ENCODE data around the gene GSE1. TPM values are rescaled to one million over a fixed set of nuclear protein-coding genes. Genes with fewer than 3 reads are reported as not detected.

Gene GSE1
- polyA plus RNA-seq, 1 donor (not counting 4 experiments of a cell fraction or from before 2014, with no cell fraction given), result 5.0 TPM

DNA sequence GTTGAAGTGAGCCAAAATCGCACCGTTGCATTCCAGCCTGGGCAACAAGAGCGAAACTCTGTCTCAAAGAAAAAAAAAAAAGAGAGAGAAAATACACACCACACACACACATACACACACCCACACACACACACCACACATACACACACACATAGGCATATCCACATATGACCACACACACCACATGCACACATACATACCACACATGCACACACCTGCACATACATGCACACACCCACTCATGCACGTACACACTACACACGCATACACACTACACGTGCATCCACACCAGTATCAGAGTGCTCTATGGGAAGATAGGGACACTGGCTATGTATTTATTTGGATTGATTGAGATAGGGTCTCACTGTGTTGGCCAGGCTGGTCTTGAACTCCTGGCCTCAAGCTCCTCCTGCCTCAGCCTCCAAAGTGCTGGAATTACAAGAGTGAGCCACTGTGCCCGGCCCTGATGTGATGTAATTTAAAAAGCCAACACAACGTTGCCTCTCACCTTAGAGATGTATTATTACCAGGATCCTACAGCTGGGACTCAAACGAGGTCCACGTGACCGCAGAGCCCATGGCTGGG is 93.4 kb downstream of the GSE1 start:
- Histone ChIP-seq H4K20me1 (ENCODE audit: control insufficient read depth, extremely low read depth, insufficient read depth, low read length) (peaks cover 13% of the 10 kb centered on the region), H3K9me1 (ENCODE audit: control insufficient read depth, extremely low read depth, insufficient read depth, low read length) (no peaks in the 10 kb centered on the region), H3K9ac (ENCODE audit: control insufficient read depth, extremely low read depth, insufficient read depth, low read length) (no peak overlapping the region), H3K36me3 (ENCODE audit: control insufficient read depth in 2 of 2, extremely low read depth in 1 of 2, insufficient read depth in 2 of 2, low read length in 2 of 2) (peaks cover 19 to 27% of the 10 kb centered on the region in 2 experiments), H2AFZ (ENCODE audit: control insufficient read depth, low read length) (no peak overlapping the region), H3K79me2 (ENCODE audit: control insufficient read depth, insufficient read depth, low read length) (no peaks in the 10 kb centered on the region), H3K4me1 (ENCODE audit: control insufficient read depth, extremely low read depth, insufficient read depth, low read length) (no peaks in the 10 kb centered on the region), H3K4me2 (ENCODE audit: control insufficient read depth, extremely low read depth, insufficient read depth, low read depth, low read length) (no peak overlapping the region), H3K27me3 (ENCODE audit: control insufficient read depth, extremely low read depth, insufficient read depth, low read length) (no peaks in the 10 kb centered on the region), H3K9me3 (ENCODE audit: control insufficient read depth, low read depth, low read length) (no peaks in the 10 kb centered on the region), H3K27ac (ENCODE audit: control insufficient read depth, insufficient read depth, low read length) (no peak overlapping the region), H3K4me3 (ENCODE audit: control insufficient read depth in 2 of 3, extremely low read depth in 1 of 3, insufficient read depth in 2 of 3, low read depth in 1 of 3, low read length in 3 of 3) (no peak overlapping the region)
- FAIRE-seq (no peak), DNase-seq (ENCODE audit: low read depth, low spot score) (no peak)
- TF ChIP-seq EZH2 (IDR thresholded peaks at IDR 0.05; ENCODE audit: low read length), result no peak
- TF ChIP-seq, protein P1, sequence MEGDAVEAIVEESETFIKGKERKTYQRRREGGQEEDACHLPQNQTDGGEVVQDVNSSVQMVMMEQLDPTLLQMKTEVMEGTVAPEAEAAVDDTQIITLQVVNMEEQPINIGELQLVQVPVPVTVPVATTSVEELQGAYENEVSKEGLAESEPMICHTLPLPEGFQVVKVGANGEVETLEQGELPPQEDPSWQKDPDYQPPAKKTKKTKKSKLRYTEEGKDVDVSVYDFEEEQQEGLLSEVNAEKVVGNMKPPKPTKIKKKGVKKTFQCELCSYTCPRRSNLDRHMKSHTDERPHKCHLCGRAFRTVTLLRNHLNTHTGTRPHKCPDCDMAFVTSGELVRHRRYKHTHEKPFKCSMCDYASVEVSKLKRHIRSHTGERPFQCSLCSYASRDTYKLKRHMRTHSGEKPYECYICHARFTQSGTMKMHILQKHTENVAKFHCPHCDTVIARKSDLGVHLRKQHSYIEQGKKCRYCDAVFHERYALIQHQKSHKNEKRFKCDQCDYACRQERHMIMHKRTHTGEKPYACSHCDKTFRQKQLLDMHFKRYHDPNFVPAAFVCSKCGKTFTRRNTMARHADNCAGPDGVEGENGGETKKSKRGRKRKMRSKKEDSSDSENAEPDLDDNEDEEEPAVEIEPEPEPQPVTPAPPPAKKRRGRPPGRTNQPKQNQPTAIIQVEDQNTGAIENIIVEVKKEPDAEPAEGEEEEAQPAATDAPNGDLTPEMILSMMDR (optimal IDR thresholded peaks at IDR 0.05 in 1 of 3, IDR thresholded peaks at IDR 0.05 in 1 of 3, conservative IDR thresholded peaks at IDR 0.05 in 1 of 3; ENCODE audit: extremely low read depth in 1 of 3, insufficient read depth in 2 of 3, low read length in 3 of 3), result no peak
- dilution Hi-C loops (cut with MboI; ENCODE audit: extremely low pct_ligation_motif_present, low sequenced_read_pairs), result no loop called here

DNA sequence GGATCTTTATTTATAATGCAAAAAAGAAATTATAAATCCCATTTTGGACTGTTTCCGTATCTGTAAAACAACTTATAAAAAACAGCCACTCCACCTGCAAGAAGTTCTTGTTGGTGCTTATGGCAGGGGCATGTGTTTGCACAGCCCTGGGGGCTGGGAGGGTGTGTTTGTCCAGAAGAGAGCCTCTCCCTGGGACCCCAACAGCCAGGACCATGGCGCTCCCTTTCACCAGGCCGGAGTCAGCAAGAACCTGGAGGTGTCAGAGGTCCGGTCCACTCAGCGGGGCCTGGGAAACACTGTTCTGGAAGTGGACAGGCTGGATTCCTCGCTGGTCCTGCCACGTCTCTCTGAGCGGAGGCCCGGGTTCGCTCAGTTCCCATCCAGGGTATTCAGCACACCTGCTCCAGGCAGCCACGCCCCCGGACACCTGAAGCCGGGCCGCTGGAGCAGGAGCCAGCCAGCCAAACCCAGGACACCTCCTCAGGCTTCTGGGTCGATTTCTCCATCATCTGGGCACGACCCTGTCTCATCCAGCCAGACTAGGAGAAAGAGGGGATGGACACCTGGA is 94.5 kb downstream of the GSE1 start:
- DNase-seq (ENCODE audit: low read depth, low spot score) (no peak), FAIRE-seq (no peak)
- Histone ChIP-seq H3K4me2 (ENCODE audit: control insufficient read depth, extremely low read depth, insufficient read depth, low read depth, low read length) (no peak overlapping the region), H3K9me3 (ENCODE audit: control insufficient read depth, low read depth, low read length) (no peaks in the 10 kb centered on the region), H3K27ac (ENCODE audit: control insufficient read depth, insufficient read depth, low read length) (no peak overlapping the region), H3K27me3 (ENCODE audit: control insufficient read depth, extremely low read depth, insufficient read depth, low read length) (no peaks in the 10 kb centered on the region), H2AFZ (ENCODE audit: control insufficient read depth, low read length) (no peak overlapping the region), H3K4me1 (ENCODE audit: control insufficient read depth, extremely low read depth, insufficient read depth, low read length) (no peaks in the 10 kb centered on the region), H4K20me1 (ENCODE audit: control insufficient read depth, extremely low read depth, insufficient read depth, low read length) (peaks cover 13% of the 10 kb centered on the region), H3K79me2 (ENCODE audit: control insufficient read depth, insufficient read depth, low read length) (peaks cover 5% of the 10 kb centered on the region), H3K9ac (ENCODE audit: control insufficient read depth, extremely low read depth, insufficient read depth, low read length) (no peak overlapping the region), H3K36me3 (ENCODE audit: control insufficient read depth in 2 of 2, extremely low read depth in 1 of 2, insufficient read depth in 2 of 2, low read length in 2 of 2) (peaks cover 26 to 34% of the 10 kb centered on the region in 2 experiments), H3K9me1 (ENCODE audit: control insufficient read depth, extremely low read depth, insufficient read depth, low read length) (no peaks in the 10 kb centered on the region), H3K4me3 (ENCODE audit: control insufficient read depth in 2 of 3, extremely low read depth in 1 of 3, insufficient read depth in 2 of 3, low read depth in 1 of 3, low read length in 3 of 3) (no peak overlapping the region)
- dilution Hi-C loops (cut with MboI; ENCODE audit: extremely low pct_ligation_motif_present, low sequenced_read_pairs), result no loop called here
- no peak for TF ChIP-seq EZH2 (IDR thresholded peaks at IDR 0.05; ENCODE audit: low read length)
- TF ChIP-seq, protein P1 (optimal IDR thresholded peaks at IDR 0.05 in 1 of 3, IDR thresholded peaks at IDR 0.05 in 1 of 3, conservative IDR thresholded peaks at IDR 0.05 in 1 of 3; ENCODE audit: extremely low read depth in 1 of 3, insufficient read depth in 2 of 3, low read length in 3 of 3), result no peak

Measured in keratinocyte (primary cell).